DND-41 (cell line): ENCODE measurements around the gene COL4A6.

Source experiments
- CTCF ChIP-seq: IDR thresholded peaks from 2 replicates; pipeline ENCODE4 v1.5.1; 2012; ENCODE audit warnings: borderline replicate concordance, low read length, moderate library complexity, mild to moderate bottlenecking; ENCODE audit not compliant: poor library complexity, severe bottlenecking; ENCODE audit errors: extremely low read depth
- EZH2 ChIP-seq: IDR thresholded peaks from 3 replicates; pipeline ENCODE4 v1.6.1; 2012; ENCODE audit warnings: borderline replicate concordance, low read depth, mild to moderate bottlenecking, moderate library complexity, low read length, inconsistent platforms; ENCODE audit not compliant: severe bottlenecking

GRCh38 chrX:108312957-108313356, 125.3 kb downstream of the COL4A6 start:
- TF ChIP-seq CTCF (no peak), EZH2 (no peak)
